H1 (cell line): Measurements from ENCODE around the gene TGFBR1. TPM values are rescaled to one million over a fixed set of nuclear protein-coding genes. Genes with fewer than 3 reads are reported as not detected.

Source experiments
- CTCF ChIA-PET: fragments of 300-600 bp; sonication (Branson Sonifier 250); formaldehyde crosslinking; loops from one replicate; lab custom pipeline; 2021; ENCODE audit not compliant: partially characterized antibody; lab: Charles Lee
- POLR2A ChIA-PET: fragments of 300-600 bp; sonication (Branson Sonifier 250); formaldehyde crosslinking; loops from one replicate; lab custom pipeline; 2021; ENCODE audit warnings: inconsistent platforms; ENCODE audit not compliant: partially characterized antibody; lab: Charles Lee
- DNase-seq, 2 experiments: peaks; one replicate each; pipeline versions ENCODE4 v3.0.0 to v3.0.0-alpha.2; 2010 to 2022; ENCODE audit warnings: low spot score in 2 of 2, low read depth in 1 of 2, mixed read lengths in 1 of 2
- FAIRE-seq: peaks from 2 replicates; lab custom pipeline; 2011; peaks lifted over from hg19 to GRCh38; lab: Jason Lieb, UNC
- H2AFZ ChIP-seq: 2 replicates; pipeline ENCODE4 v1.8.1; 2012; ENCODE audit warnings: low read length, inconsistent platforms
- H2AK5ac ChIP-seq: 2 replicates; pipeline ENCODE4 v1.6.1; 2013; ENCODE audit warnings: low read depth, low read length
- H2BK120ac ChIP-seq: replicated peaks from 2 replicates; pipeline ENCODE3; 2013; ENCODE audit warnings: low read depth, low read length, inconsistent platforms
- H2BK12ac ChIP-seq: 2 replicates; pipeline ENCODE4 v1.6.1; 2013; ENCODE audit warnings: low read depth, low read length
- H2BK15ac ChIP-seq: 2 replicates; pipeline ENCODE4 v1.6.1; 2013; ENCODE audit warnings: low read length
- H2BK20ac ChIP-seq: 2 replicates; pipeline ENCODE4 v1.6.1; 2013; ENCODE audit warnings: low read length
- H2BK5ac ChIP-seq: 2 replicates; pipeline ENCODE4 v1.6.1; 2013; ENCODE audit warnings: low read depth, low read length
- H3K14ac ChIP-seq: 2 replicates; pipeline ENCODE4 v1.6.1; 2013; ENCODE audit warnings: inconsistent platforms; ENCODE audit not compliant: insufficient read length
- H3K18ac ChIP-seq: 2 replicates; pipeline ENCODE4 v1.6.1; 2013; ENCODE audit warnings: low read length; ENCODE audit errors: extremely low read depth
- H3K23ac ChIP-seq: 2 replicates; pipeline ENCODE4 v1.6.1; 2013; ENCODE audit warnings: inconsistent platforms; ENCODE audit not compliant: insufficient read length
- H3K23me2 ChIP-seq: 2 replicates; pipeline ENCODE4 v1.6.1; 2013; ENCODE audit warnings: low read depth, low read length
- H3K27ac ChIP-seq: 2 replicates; pipeline ENCODE4 v1.6.1; 2011; ENCODE audit warnings: low read depth, low read length, inconsistent platforms
- H3K27me3 ChIP-seq, 4 experiments: replicated peaks in 1 of 4; 1 replicate in 1 of 4; 2 replicates in 3 of 4; pipeline versions ENCODE4 v1.6.1 to v1.8.1; 2011 to 2013; ENCODE audit warnings: low read length in 3 of 4, mild to moderate bottlenecking in 3 of 4, inconsistent platforms in 2 of 4, mixed read lengths in 2 of 4, moderate library complexity in 1 of 4; ENCODE audit not compliant: control insufficient read depth in 3 of 4, insufficient read depth in 3 of 4; ENCODE audit errors: extremely low read depth in 1 of 4
- H3K36me3 ChIP-seq, 4 experiments: 2 replicates each; pipeline versions ENCODE4 v1.6.1 to v1.8.1; 2011 to 2013; ENCODE audit warnings: mild to moderate bottlenecking in 4 of 4, low read length in 3 of 4, moderate library complexity in 2 of 4, control low read depth in 1 of 4, inconsistent platforms in 1 of 4; ENCODE audit not compliant: insufficient read depth in 4 of 4, control insufficient read depth in 2 of 4
- H3K4ac ChIP-seq: replicated peaks from 2 replicates; pipeline ENCODE3; 2013; ENCODE audit warnings: low read length, low read depth, mixed read lengths, inconsistent platforms; ENCODE audit not compliant: insufficient read length
- H3K4me1 ChIP-seq, 4 experiments: replicated peaks in 1 of 4; 1 replicate in 1 of 4; 2 replicates in 3 of 4; pipeline versions ENCODE4 v1.6.1 to v1.8.1; 2011 to 2013; ENCODE audit warnings: low read length in 3 of 4, inconsistent platforms in 2 of 4, mixed read lengths in 1 of 4; ENCODE audit not compliant: insufficient read depth in 4 of 4, control insufficient read depth in 3 of 4
- H3K4me2 ChIP-seq, 2 experiments: 2 replicates each; pipeline versions ENCODE4 v1.6.1 to v1.8.1; 2011 to 2013; ENCODE audit warnings: low read depth in 2 of 2, low read length in 2 of 2, control low read depth in 1 of 2, inconsistent platforms in 1 of 2, mild to moderate bottlenecking in 1 of 2; ENCODE audit not compliant: insufficient read depth in 1 of 2
- H3K4me3 ChIP-seq, 4 experiments: fragments of 200-600, 300-600 bp in 1 of 4; sonication (generic), shearing (Covaris generic), sonication (Bioruptor Twin) in 1 of 4; 2 replicates each; pipeline versions ENCODE4 v1.5.1 to v1.8.1; 2011 to 2016; ENCODE audit warnings: low read length in 4 of 4, low read depth in 3 of 4, control low read depth in 2 of 4, inconsistent platforms in 2 of 4, mild to moderate bottlenecking in 2 of 4, mixed read lengths in 1 of 4, moderate library complexity in 1 of 4; ENCODE audit not compliant: insufficient read depth in 2 of 4; ENCODE audit errors: extremely low read depth in 1 of 4
- H3K56ac ChIP-seq: replicated peaks from 2 replicates; pipeline ENCODE3; 2013; ENCODE audit warnings: low read depth, mild to moderate bottlenecking, mixed read lengths, low read length, inconsistent platforms; ENCODE audit not compliant: insufficient read length
- H3K79me1 ChIP-seq: 2 replicates; pipeline ENCODE4 v1.6.1; 2013; ENCODE audit warnings: low read depth, low read length, control low read depth
- H3K79me2 ChIP-seq, 2 experiments: 2 replicates each; pipeline versions ENCODE4 v1.6.1 to v1.8.1; 2012 to 2013; ENCODE audit warnings: low read length in 2 of 2, mild to moderate bottlenecking in 2 of 2, inconsistent platforms in 1 of 2; ENCODE audit not compliant: insufficient read depth in 2 of 2, control insufficient read depth in 1 of 2
- H3K9ac ChIP-seq, 4 experiments: replicated peaks in 1 of 4; 1 replicate in 1 of 4; 2 replicates in 3 of 4; pipeline versions ENCODE4 v1.6.1 to v1.8.1; 2011 to 2013; ENCODE audit warnings: low read depth in 3 of 4, low read length in 3 of 4, control low read depth in 2 of 4, mild to moderate bottlenecking in 2 of 4, moderate library complexity in 2 of 4, inconsistent platforms in 1 of 4; ENCODE audit errors: extremely low read depth in 1 of 4
- H3K9me3 ChIP-seq, 2 experiments: 2 replicates each; pipeline versions ENCODE4 v1.6.1 to v1.8.1; 2012 to 2013; ENCODE audit warnings: mild to moderate bottlenecking in 2 of 2, moderate library complexity in 2 of 2, control low read depth in 1 of 2, inconsistent platforms in 1 of 2, low read depth in 1 of 2, low read length in 1 of 2, mixed read lengths in 1 of 2; ENCODE audit not compliant: insufficient read depth in 2 of 2
- H4K20me1 ChIP-seq, 2 experiments: replicated peaks in 1 of 2; 2 replicates each; pipeline versions ENCODE3 to v1.8.1; 2011 to 2013; ENCODE audit warnings: inconsistent platforms in 2 of 2, low read length in 2 of 2, mild to moderate bottlenecking in 1 of 2; ENCODE audit not compliant: insufficient read depth in 2 of 2, control insufficient read depth in 1 of 2
- H4K5ac ChIP-seq: 2 replicates; pipeline ENCODE4 v1.6.1; 2013; ENCODE audit warnings: low read length, low read depth, mixed read lengths, inconsistent platforms; ENCODE audit not compliant: insufficient read length
- H4K8ac ChIP-seq: 2 replicates; pipeline ENCODE4 v1.8.0; 2013; ENCODE audit warnings: mild to moderate bottlenecking, moderate library complexity, low read length, inconsistent platforms; ENCODE audit not compliant: insufficient read depth; ENCODE audit errors: extremely low read depth
- H4K91ac ChIP-seq: replicated peaks from 2 replicates; pipeline ENCODE3; 2013; ENCODE audit warnings: low read length, mixed read lengths, inconsistent platforms; ENCODE audit not compliant: insufficient read length
- PHF8 ChIP-seq: fragments of 200-600 bp; sonication (generic); conservative IDR thresholded peaks from 2 replicates; pipeline ENCODE4 v1.7.1; 2012; ENCODE audit warnings: low read depth, mild to moderate bottlenecking, inconsistent platforms, low read length, moderate library complexity
- WGBS, 2 experiments: shearing (Covaris generic) in 1 of 2; methylation state at CpG; one replicate each; pipeline versions ENCODE4 v1.1.6 to v1.1.7; 2013 to 2015; ENCODE audit warnings: low lambda C conversion rate in 2 of 2, mixed read lengths in 2 of 2, inconsistent platforms in 1 of 2, low coverage in 1 of 2, missing lambda C conversion rate in 1 of 2; ENCODE audit not compliant: insufficient replicate concordance in 2 of 2, insufficient coverage in 1 of 2, insufficient read length in 1 of 2; ENCODE audit errors: extremely low coverage in 1 of 2, missing lambda C conversion rate in 1 of 2; 5-methylcytosine and 5-hydroxymethylcytosine counted together
- polyA plus RNA-seq, 7 experiments: library from polyadenylated mRNA; depleted of rRNA in 3 of 7; stranded (reverse) in 5 of 7; unstranded in 2 of 7; fragments of >200 nt in 5 of 7; fragments of 200-250 nt in 2 of 7; gene quantifications; 1 replicate in 5 of 7; 2 replicates in 1 of 7; 4 replicates in 1 of 7; pipeline versions ENCODE4 v1.2.1 to v1.2.3, GENCODE V29; 2011 to 2013; ENCODE audit warnings: missing spikeins in 2 of 7, mixed read lengths in 2 of 7
- total RNA-seq: library from RNA; stranded (reverse); fragmentation: NEBNext Ultra II Directional; extraction: Animal tissue kit (Norgen Biotek cat#: 25700); gene quantifications from 2 replicates; pipeline ENCODE4 v1.2.1, GENCODE V29; 2021

Gene TGFBR1
- total and polyA plus RNA-seq, 2 of the 8 experiments (the other 6 are each of a cell fraction or from before 2014, with no cell fraction given): 16.8 to 52.4 TPM

DNA sequence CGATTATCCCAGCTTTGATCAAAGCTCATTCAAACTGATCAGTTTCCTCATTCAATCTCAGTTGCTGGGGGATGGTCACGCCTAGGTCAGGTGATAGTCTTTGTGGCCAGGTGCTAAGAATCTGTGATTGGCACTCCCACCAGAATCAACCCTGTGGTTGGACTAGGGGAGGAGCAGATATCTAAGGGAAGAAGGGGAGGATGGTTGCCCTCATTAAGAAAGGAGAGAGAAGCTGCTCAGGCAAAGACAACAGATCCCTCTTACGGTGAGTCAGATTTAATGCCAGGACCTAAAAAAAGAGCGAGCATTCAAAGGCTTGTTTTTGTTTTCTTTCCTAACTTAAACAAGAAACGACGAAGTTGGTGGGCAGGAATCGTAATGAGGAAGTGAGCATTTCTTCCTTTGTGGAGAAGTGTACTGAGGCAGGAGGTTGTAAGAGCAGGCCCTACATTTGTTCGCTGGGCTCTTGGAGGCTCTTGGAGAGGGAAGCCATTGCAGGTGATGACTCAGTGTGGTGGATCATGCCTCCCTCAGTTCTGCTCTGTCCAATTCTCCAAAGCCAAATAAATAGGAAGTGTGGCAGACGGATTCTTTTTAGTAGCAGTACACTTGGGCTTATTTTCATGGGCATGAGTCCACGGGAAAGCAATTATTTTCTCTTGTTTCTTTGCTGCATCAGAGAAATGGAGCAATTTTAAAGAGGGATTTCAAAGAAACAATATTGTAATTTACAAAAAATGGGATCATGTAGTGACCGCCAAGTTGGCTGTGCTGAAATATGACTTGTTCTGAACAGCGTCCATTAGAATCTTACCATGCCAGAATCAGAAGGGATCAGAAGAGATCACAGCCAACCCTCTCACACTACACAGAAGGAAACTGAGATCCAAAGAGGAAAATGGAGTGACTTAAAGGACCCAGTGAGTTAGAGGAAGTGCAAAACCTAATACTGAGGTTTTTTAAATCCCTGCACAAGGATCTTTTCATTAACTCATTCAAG is 18.7 kb upstream of the TGFBR1 start:
- Histone ChIP-seq H2AK5ac (no peak overlapping the region), H3K56ac (no peak overlapping the region), H3K36me3 (no peaks in the 10 kb centered on the region), H3K4me2 (no peak overlapping the region), H3K27me3 (no peaks in the 10 kb centered on the region), H2BK5ac (no peak overlapping the region), H3K14ac (no peak overlapping the region), H3K4me1 (no peaks in the 10 kb centered on the region), H3K23me2 (no peaks in the 10 kb centered on the region), H2BK12ac (no peak overlapping the region), H3K79me1 (no peaks in the 10 kb centered on the region), H4K91ac (no peak overlapping the region), H2AFZ (0 out of 2 replicates have a peak overlapping the region, but pooled peaks have one; percentile 9), H2BK15ac (no peak overlapping the region), H3K4ac (no peak overlapping the region), H3K9ac (no peak overlapping the region), H3K9me3 (peaks cover 9 to 10% of the 10 kb centered on the region in 2 experiments; a peak in 3 of 4 replicates), H3K18ac (no peak overlapping the region), H3K4me3 (no peak overlapping the region), H2BK20ac (no peak overlapping the region), H2BK120ac (no peak overlapping the region), H4K20me1 (no peaks in the 10 kb centered on the region), H4K8ac (no peak overlapping the region), H3K23ac (no peak overlapping the region), H3K79me2 (no peaks in the 10 kb centered on the region), H4K5ac (no peak overlapping the region), H3K27ac (no peak overlapping the region)
- FAIRE-seq (no peak), DNase-seq (no peak)
- no peak for TF ChIP-seq PHF8
- ChIA-PET POLR2A (no interaction called here), CTCF (interaction anchor here (0.9 kb wide), 1 partner anchor 57 kb away, joined by 4 read pairs; no protein-coding TSS in a partner anchor)
- 82% methylated on average over 12 of the region's 12 CpGs; no CpG with 5 or more reads in 1 of the 2 experiments for WGBS, 2 experiments
